ENCODE data around the gene CD44. TPM values are rescaled to one million over a fixed set of nuclear protein-coding genes. Genes with fewer than 3 reads are reported as not detected.

CD44 gene
- total RNA-seq, 4 donors from 2014 or later, result 92.7 to 627 (median 158) TPM

DNA sequence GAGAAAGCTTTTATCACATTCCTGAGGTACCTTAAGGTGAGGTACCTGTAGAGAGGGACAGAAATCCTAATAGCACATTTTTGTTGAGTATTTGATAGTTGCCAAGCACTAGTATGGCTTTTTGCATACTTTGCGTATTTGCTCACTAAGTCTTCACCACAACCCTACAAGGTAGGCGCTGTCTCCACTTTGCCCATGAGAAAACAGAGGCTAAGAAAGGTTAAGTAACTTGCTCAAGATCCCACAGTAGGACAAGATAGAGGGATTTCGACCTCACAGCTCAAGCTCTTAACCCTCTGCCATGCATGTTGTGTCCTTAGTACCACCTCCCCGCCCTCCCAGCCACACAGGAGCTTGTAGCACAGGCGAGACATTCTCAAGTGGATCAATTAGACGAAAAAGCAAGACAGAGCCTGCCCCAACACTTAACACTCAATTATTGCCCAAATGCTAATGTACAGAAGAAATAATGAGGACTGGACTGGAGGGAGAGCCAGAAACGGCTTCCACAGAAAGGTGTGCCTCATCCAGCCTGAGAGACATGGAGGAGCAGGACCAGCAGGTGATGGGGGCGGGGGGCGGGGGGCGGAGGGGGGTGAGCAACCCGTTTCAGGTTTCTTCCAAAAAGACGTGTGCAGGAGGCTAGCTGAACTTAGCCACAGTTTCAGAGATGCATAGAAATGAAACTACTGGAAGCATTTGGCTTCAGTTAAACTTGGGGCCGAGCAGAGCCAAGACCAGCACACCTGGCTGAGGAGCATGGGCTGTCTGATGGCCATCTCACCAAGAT is 26.7 kb upstream of the CD44 start:
- TF ChIP-seq, protein P1, sequence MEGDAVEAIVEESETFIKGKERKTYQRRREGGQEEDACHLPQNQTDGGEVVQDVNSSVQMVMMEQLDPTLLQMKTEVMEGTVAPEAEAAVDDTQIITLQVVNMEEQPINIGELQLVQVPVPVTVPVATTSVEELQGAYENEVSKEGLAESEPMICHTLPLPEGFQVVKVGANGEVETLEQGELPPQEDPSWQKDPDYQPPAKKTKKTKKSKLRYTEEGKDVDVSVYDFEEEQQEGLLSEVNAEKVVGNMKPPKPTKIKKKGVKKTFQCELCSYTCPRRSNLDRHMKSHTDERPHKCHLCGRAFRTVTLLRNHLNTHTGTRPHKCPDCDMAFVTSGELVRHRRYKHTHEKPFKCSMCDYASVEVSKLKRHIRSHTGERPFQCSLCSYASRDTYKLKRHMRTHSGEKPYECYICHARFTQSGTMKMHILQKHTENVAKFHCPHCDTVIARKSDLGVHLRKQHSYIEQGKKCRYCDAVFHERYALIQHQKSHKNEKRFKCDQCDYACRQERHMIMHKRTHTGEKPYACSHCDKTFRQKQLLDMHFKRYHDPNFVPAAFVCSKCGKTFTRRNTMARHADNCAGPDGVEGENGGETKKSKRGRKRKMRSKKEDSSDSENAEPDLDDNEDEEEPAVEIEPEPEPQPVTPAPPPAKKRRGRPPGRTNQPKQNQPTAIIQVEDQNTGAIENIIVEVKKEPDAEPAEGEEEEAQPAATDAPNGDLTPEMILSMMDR (IDR thresholded peaks at IDR 0.05), result no peak
- DNase-seq (ENCODE audit: low spot score), result no peak
- no peak for ATAC-seq (ENCODE audit: low FRiP score)

DNA sequence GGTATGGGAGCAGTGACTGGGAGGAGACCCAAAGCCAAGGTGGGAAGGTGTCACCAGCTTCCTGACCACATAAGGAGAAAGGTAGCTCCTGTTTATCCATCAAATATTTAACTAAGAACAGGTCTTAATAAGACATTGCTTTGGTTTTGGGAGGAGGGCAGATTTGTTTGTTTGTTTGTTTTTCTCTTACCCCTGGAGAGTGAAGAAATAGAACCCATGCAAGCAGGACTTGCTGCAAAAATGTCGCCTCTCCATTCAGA is 26.2 kb upstream of the CD44 start:
- TF ChIP-seq, protein P1 (IDR thresholded peaks at IDR 0.05), result no peak
- ATAC-seq (ENCODE audit: low FRiP score), result no peak
- no peak for DNase-seq (ENCODE audit: low spot score)

DNA sequence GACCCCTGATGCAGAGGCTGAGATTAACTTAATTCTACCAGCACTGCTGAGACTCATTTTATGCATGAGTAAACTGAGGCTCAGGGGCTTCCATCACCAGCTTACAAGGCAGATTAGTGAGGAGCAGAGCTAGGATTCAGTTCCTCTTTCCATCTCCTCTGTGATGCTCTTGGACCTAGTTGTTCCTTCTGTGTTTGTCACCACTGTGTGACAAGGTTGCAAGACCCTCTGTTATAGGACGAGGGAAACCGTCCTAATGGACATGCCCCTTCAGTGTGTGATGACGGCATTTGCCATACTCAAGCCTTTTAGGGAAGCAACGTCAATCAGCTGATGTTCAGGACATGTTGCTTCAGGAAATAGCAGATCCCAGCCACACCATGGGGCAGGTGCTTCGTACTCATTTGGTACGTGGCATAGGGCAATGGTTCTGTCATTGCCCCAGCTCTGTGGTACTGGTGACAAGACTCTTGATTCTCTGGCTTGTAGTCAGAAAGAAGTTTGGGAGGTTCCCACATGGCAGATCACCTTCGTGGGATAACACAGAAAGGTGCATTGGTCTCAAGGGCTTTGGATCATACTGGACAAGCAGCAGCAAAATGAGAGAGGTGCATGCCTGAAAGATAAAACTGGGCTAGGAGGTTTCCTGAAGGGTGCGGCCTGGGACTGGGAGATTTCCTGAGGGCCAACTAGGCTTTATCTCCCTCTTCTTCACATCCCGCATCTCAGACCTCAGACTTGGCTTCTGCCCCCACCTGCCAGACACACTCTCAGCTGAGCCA is 23.9 kb upstream of the CD44 start:
- TF ChIP-seq, protein P1 (IDR thresholded peaks at IDR 0.05), result no peak
- no peak for DNase-seq (ENCODE audit: low spot score)
- no peak for ATAC-seq (ENCODE audit: low FRiP score)

DNA sequence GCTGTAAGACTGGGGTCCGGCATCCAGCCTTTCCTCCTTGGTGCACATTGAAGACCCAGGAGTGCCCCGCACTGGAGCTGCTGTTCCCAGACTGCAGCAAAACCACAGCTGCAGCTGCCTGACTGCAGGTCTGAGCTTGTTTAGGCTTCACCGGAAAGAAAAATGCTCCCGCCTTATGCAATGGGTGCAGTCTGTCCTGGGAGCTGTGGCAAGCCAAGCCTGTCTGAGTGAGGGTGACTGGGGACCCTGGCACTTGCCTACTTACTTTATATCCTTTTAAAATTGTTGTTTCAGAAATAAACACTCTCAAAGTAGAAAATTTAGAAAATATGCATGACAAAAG is 23.3 kb upstream of the CD44 start:
- DNase-seq (ENCODE audit: low spot score) (no peak), ATAC-seq (ENCODE audit: low FRiP score) (no peak)
- TF ChIP-seq, protein P1 (IDR thresholded peaks at IDR 0.05), result no peak

DNA sequence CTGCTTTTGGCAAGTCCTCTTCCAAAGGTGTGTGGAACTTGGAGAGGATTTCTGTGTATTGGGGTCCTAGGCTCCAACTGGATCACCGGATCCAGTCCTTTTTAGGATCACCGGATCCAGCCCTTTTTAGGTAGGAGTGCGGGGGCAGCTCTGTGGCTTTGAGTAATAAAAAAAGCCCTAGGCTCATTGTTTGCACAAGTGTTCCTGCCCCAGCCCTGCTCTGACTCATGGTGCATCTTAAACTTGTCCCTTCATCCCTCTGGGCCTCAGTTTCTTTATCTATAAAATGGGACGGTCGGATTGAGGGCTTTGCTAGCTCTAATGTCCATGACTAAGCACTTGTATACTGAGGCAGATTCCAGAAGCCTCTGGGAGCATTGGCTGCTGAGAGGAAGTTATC is 22.7 kb upstream of the CD44 start:
- DNase-seq (ENCODE audit: low spot score), result no peak
- ATAC-seq (ENCODE audit: low FRiP score), result no peak
- TF ChIP-seq, protein P1 (IDR thresholded peaks at IDR 0.05), result no peak

DNA sequence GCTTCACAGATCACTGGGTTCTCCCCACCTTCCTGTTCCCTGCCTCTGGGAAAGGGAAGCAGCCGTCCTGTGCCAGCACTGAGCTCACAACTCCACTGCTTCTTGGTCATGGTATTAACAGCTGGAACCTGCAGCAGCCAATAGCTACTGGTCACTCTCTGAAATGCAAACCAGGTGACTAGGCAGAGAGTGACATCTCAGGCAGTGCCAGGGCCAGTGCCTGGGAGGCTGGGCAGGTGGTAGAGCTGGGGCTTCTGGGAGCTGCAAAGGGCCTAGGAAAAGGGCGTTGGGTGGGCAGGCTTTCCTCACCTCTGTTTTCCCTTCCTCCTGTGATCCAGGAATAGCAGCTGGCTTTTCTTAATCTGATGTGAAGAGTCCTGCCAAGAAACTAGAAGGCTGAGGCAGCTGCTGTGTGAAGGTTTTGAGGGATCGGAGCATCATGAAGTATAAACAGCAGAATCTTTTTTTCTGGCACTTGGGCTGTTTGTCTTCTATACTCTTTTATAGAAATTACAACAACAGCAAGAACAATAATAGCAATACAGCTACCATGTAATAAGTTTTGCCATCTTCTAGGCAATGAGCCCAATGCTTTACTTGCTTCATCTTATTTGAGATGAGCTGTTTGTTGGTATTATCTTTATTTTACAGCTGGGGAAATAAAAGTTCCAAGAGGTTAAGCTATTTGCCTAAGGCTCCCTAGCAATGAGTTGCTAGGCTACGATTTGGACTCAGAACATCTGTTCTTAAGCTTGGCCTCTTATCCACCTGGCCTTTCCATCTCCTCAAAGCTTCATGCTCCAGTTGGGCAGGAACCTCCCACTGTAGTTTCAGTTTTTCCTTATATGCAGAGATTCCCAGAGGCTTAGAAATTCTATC is 22.0 kb upstream of the CD44 start:
- DNase-seq (ENCODE audit: low spot score) (no peak), ATAC-seq (ENCODE audit: low FRiP score) (peak; percentile 56)
- TF ChIP-seq, protein P1 (IDR thresholded peaks at IDR 0.05), result no peak
